GM12878 (cell line): ENCODE results near the gene KCNJ10. TPM values are rescaled to one million over a fixed set of nuclear protein-coding genes. Genes with fewer than 3 reads are reported as not detected.

Experiments
- ATAC-seq: fragments of 200-7000 bp; cut with Tn5 transposase; 3 replicates; pipeline ENCODE4 v1.9.1; 2020; ENCODE audit warnings: mild to moderate bottlenecking, moderate library complexity
- BruUV-seq: library from RNA; stranded (reverse); fragments of 400-500 nt; replicated peaks from 2 replicates; lab custom pipeline; 2021; lab: Mats Ljungman, UMichigan
- CTCF ChIA-PET: fragments of 300-600 bp; sonication (Branson Sonifier 250); formaldehyde crosslinking; extraction: SDS; loops from one replicate; lab custom pipeline; 2021; ENCODE audit warnings: inconsistent platforms; lab: Yijun Ruan, JAX
- POLR2A ChIA-PET: fragments of 350-600 bp; formaldehyde crosslinking; extraction: SDS; loops from one replicate; lab custom pipeline; 2021; ENCODE audit warnings: inconsistent platforms; lab: Charles Lee
- RAD21 ChIA-PET: fragments of 300-600 bp; sonication (Branson Sonifier 250); formaldehyde crosslinking; loops from one replicate; lab custom pipeline; 2023; ENCODE audit warnings: antibody characterized with exemption; ENCODE audit not compliant: unreplicated experiment; lab: Charles Lee
- SMC1A ChIA-PET: fragments of 300-600 bp; sonication (Branson Sonifier 250); formaldehyde crosslinking; loops from one replicate; lab custom pipeline; 2023; ENCODE audit not compliant: unreplicated experiment, uncharacterized antibody; lab: Charles Lee
- DNase-seq: peaks from one replicate; pipeline ENCODE4 v3.0.0-alpha.2; 2011; ENCODE audit warnings: low read depth, low spot score
- FAIRE-seq: peaks from 3 replicates; lab custom pipeline; 2011; peaks lifted over from hg19 to GRCh38; lab: Jason Lieb, UNC
- H2AFZ ChIP-seq: 2 replicates; pipeline ENCODE4 v1.6.0; 2011; ENCODE audit warnings: low read depth, low read length, control low read depth; ENCODE audit not compliant: control insufficient read depth
- H3K27ac ChIP-seq: 2 replicates; pipeline ENCODE4 v1.5.1; 2011; ENCODE audit warnings: control low read depth; ENCODE audit not compliant: control insufficient read depth, insufficient read depth
- H3K27me3 ChIP-seq, 2 experiments: replicated peaks in 1 of 2; 2 replicates each; pipeline versions ENCODE4 v1.6.0 to v1.6.1; 2011; ENCODE audit warnings: low read length in 1 of 2; ENCODE audit not compliant: control insufficient read depth in 2 of 2, insufficient read depth in 2 of 2
- H3K36me3 ChIP-seq, 2 experiments: 2 replicates each; pipeline ENCODE4 v1.5.1; 2011; ENCODE audit warnings: low read length in 1 of 2; ENCODE audit not compliant: control insufficient read depth in 2 of 2, insufficient read depth in 2 of 2
- H3K4me1 ChIP-seq: 2 replicates; pipeline ENCODE4 v1.6.1; 2011; ENCODE audit warnings: mild to moderate bottlenecking, low read length, moderate library complexity, mixed read lengths; ENCODE audit not compliant: control insufficient read depth, insufficient read depth
- H3K4me2 ChIP-seq: 2 replicates; pipeline ENCODE4 v1.6.0; 2011; ENCODE audit warnings: control low read depth; ENCODE audit not compliant: control insufficient read depth, insufficient read depth
- H3K4me3 ChIP-seq: fragments of 200-600 bp; sonication (generic); 2 replicates; pipeline ENCODE4 v1.5.1; 2016
- H3K79me2 ChIP-seq: 2 replicates; pipeline ENCODE4 v1.6.0; 2011; ENCODE audit warnings: low read length; ENCODE audit not compliant: control insufficient read depth, insufficient read depth
- H3K9ac ChIP-seq: 2 replicates; pipeline ENCODE4 v1.8.0; 2011; ENCODE audit warnings: low read length, control low read depth, mixed read lengths; ENCODE audit not compliant: control insufficient read depth, insufficient read depth
- H3K9me3 ChIP-seq: replicated peaks from 3 replicates; pipeline ENCODE4 v1.5.1; 2011; ENCODE audit warnings: mild to moderate bottlenecking, low read length; ENCODE audit not compliant: control insufficient read depth, insufficient read depth
- H4K20me1 ChIP-seq: 2 replicates; pipeline ENCODE4 v1.6.0; 2011; ENCODE audit not compliant: control insufficient read depth, insufficient read depth
- ATF3 ChIP-seq: IDR thresholded peaks from 2 replicates; pipeline ENCODE4 v1.6.1; 2011; ENCODE audit warnings: low read depth, mild to moderate bottlenecking, low read length, moderate library complexity, borderline replicate concordance; ENCODE audit errors: extremely low read depth
- E2F8 ChIP-seq: fragments of 450-650 bp; IDR thresholded peaks from 2 replicates; pipeline ENCODE4 v1.6.1; 2018; ENCODE audit warnings: mild to moderate bottlenecking, low read depth, moderate library complexity; ENCODE audit not compliant: partially characterized antibody
- HSF1 ChIP-seq: fragments of 150-350 bp; IDR thresholded peaks from 2 replicates; pipeline ENCODE4 v1.6.1; 2014; ENCODE audit warnings: mild to moderate bottlenecking, low read depth, low read length
- NR2C1 ChIP-seq: fragments of 450-650 bp; IDR thresholded peaks from 2 replicates; pipeline ENCODE4 v1.6.1; 2017; ENCODE audit warnings: antibody characterized with exemption, mild to moderate bottlenecking, moderate library complexity
- POLR2AphosphoS2 ChIP-seq: IDR thresholded peaks from 2 replicates; pipeline ENCODE4 v1.6.1; 2011; ENCODE audit warnings: low read depth, mild to moderate bottlenecking, low read length, improper control_type of control experiment, moderate library complexity
- POLR2AphosphoS5 ChIP-seq: IDR thresholded peaks from 2 replicates; pipeline ENCODE4 v1.6.1; 2011; ENCODE audit warnings: mild to moderate bottlenecking, low read length, inconsistent platforms
- PRDM15 ChIP-seq: fragments of 450-650 bp; formaldehyde crosslinking; IDR thresholded peaks from 2 replicates; pipeline ENCODE4 v1.4.0; 2020; ENCODE audit warnings: mild to moderate bottlenecking, moderate library complexity
- RELB ChIP-seq: fragments of 450-650 bp; IDR thresholded peaks from 2 replicates; pipeline ENCODE4 v1.6.1; 2017; ENCODE audit warnings: low read depth, mild to moderate bottlenecking, moderate library complexity
- USF2 ChIP-seq: IDR thresholded peaks from 2 replicates; pipeline ENCODE4 v1.6.1; 2011; ENCODE audit warnings: low read depth, low read length, improper control_type of control experiment, borderline replicate concordance
- ZBED1 ChIP-seq: IDR thresholded peaks from 2 replicates; pipeline ENCODE4 v1.6.1; 2016; ENCODE audit warnings: borderline replicate concordance
- ZNF384 ChIP-seq: IDR thresholded peaks from 2 replicates; pipeline ENCODE4 v1.6.1; 2012; ENCODE audit warnings: low read depth, mild to moderate bottlenecking, low read length, improper control_type of control experiment, borderline replicate concordance
- WGBS: methylation state at CpG from one replicate; pipeline ENCODE4 v1.1.6; 2016; ENCODE audit warnings: low lambda C conversion rate; ENCODE audit not compliant: insufficient replicate concordance, insufficient coverage; ENCODE audit errors: missing lambda C conversion rate; 5-methylcytosine and 5-hydroxymethylcytosine counted together
- in situ Hi-C: fragments of 300-500 bp; cut with MboI; formaldehyde crosslinking; loops from 9 replicates; pipeline ENCODE4 v1.14.3; 2018; ENCODE audit warnings: mixed read lengths
- intact Hi-C: fragments of 100-400 bp; cut with micrococcal nuclease; formaldehyde crosslinking; loops from one replicate; pipeline ENCODE4 v1.14.2; 2022; ENCODE audit not compliant: unreplicated experiment
- polyA plus RNA-seq, 11 experiments: library from polyadenylated mRNA; depleted of rRNA in 4 of 11; unstranded in 6 of 11; stranded (reverse) in 5 of 11; fragments of >200 nt; fragmentation: Nextera tagmentation in 4 of 11; fragmentation: Illumina TruSeq in 1 of 11; extraction: Ambion mirVana in 4 of 11; extraction: Trizol in 1 of 11; gene quantifications; 1 replicate in 1 of 11; 2 replicates in 10 of 11; pipeline versions ENCODE4 v1.2.1 to v1.2.3, GENCODE V29; 2011 to 2016; ENCODE audit warnings: inconsistent platforms in 2 of 11, missing spikeins in 2 of 11, low read depth in 1 of 11
- total RNA-seq, 4 experiments: library from RNA; depleted of rRNA in 3 of 4; stranded (reverse); fragments of >200 nt in 3 of 4; fragmentation: Illumina TruSeq in 1 of 4; extraction: Trizol in 1 of 4; gene quantifications; 2 replicates each; pipeline versions ENCODE4 v1.2.1 to v1.2.3, GENCODE V29; 2013 to 2021

The KCNJ10 gene
- total and polyA plus RNA-seq, 10 of the 15 experiments (the other 5 are each of a cell fraction or from before 2014, with no cell fraction given) = 0.01 to 0.29 (median 0.09) TPM; not detected in 2

- Histone ChIP-seq H3K9ac (no peak overlapping the region), H4K20me1 (no peaks in the 10 kb centered on the region), H2AFZ (no peak overlapping the region), H3K4me3 (no peak overlapping the region), H3K4me1 (no peaks in the 10 kb centered on the region), H3K27ac (no peak overlapping the region), H3K36me3 (no peaks in the 10 kb centered on the region), H3K27me3 (peaks cover 3 to 4% of the 10 kb centered on the region in 2 experiments), H3K4me2 (no peak overlapping the region), H3K79me2 (no peaks in the 10 kb centered on the region), H3K9me3 (no peaks in the 10 kb centered on the region)
- in situ Hi-C loops (no loop called here), intact Hi-C loops (no loop called here)
- 15% methylated on average over 7 of the region's 7 CpGs for WGBS
- FAIRE-seq (no peak), DNase-seq (no peak), ATAC-seq (no peak)
- RAD21 ChIA-PET = no interaction called here
- POLR2A ChIA-PET = no interaction called here
- SMC1A ChIA-PET = no interaction called here
- BruUV-seq = no TSS peak
- CTCF ChIA-PET = interaction anchor here (0.9 kb wide), 1 partner anchor 33 kb away, joined by 3 read pairs; no protein-coding TSS in a partner anchor
- TF ChIP-seq NR2C1 (no peak), USF2 (no peak), POLR2AphosphoS2 (no peak), HSF1 (no peak), ZNF384 (no peak), POLR2AphosphoS5 (no peak), PRDM15 (CRISPR knock-in tag) (no peak), RELB (no peak), E2F8 (no peak), ATF3 (no peak), ZBED1 (no peak)
Measured at GRCh38 chr1:159974350-159974965, 95.5 kb downstream of the KCNJ10 start.
